HFFc6 (cell line): ENCODE results near the gene RBM39. TPM values are rescaled to one million over a fixed set of nuclear protein-coding genes. Genes with fewer than 3 reads are reported as not detected.
A peak's percentile ranks its signal among the peaks of the same experiment; 100 is the strongest.

Source experiments
- DNase-seq: peaks from one replicate; pipeline ENCODE4 v3.0.0-alpha.2; 2018
- H3K27ac Mint-ChIP-seq: 2 replicates; pipeline ENCODE4 v1.8.0; 2020; ENCODE audit warnings: mild to moderate bottlenecking, mixed read lengths
- H3K27me3 Mint-ChIP-seq: 2 replicates; pipeline ENCODE4 v1.8.0; 2021; ENCODE audit warnings: mild to moderate bottlenecking, moderate library complexity, mixed read lengths; ENCODE audit not compliant: insufficient read depth
- H3K36me3 Mint-ChIP-seq: 2 replicates; pipeline ENCODE4 v1.8.0; 2021; ENCODE audit warnings: low read depth, mixed read lengths
- H3K4me1 Mint-ChIP-seq: 2 replicates; pipeline ENCODE4 v1.8.0; 2020; ENCODE audit warnings: low read depth, mixed read lengths
- H3K4me3 Mint-ChIP-seq: 2 replicates; pipeline ENCODE4 v1.8.0; 2020; ENCODE audit warnings: mild to moderate bottlenecking, moderate library complexity, mixed read lengths
- H3K9me3 Mint-ChIP-seq: 2 replicates; pipeline ENCODE4 v1.8.0; 2020; ENCODE audit warnings: mild to moderate bottlenecking, mixed read lengths
- total RNA-seq, 6 experiments: library from RNA; stranded (reverse); fragmentation: NEBNext Ultra II Directional; extraction: Animal tissue kit (Norgen Biotek cat#: 25700); gene quantifications; 2 replicates in 1 of 6; 3 replicates in 5 of 6; pipeline ENCODE4 v1.2.3, GENCODE V29; 2021
- TF ChIP-seq, protein P1 (sequence below): fragments of 200-600 bp; sonication (generic); IDR thresholded peaks from 2 replicates; pipeline ENCODE4 v1.5.0; 2021; ENCODE audit warnings: antibody characterized with exemption, mild to moderate bottlenecking

RBM39 gene
- total RNA-seq, 6 experiments from 2014 or later = 162 to 198 (median 185) TPM

DNA sequence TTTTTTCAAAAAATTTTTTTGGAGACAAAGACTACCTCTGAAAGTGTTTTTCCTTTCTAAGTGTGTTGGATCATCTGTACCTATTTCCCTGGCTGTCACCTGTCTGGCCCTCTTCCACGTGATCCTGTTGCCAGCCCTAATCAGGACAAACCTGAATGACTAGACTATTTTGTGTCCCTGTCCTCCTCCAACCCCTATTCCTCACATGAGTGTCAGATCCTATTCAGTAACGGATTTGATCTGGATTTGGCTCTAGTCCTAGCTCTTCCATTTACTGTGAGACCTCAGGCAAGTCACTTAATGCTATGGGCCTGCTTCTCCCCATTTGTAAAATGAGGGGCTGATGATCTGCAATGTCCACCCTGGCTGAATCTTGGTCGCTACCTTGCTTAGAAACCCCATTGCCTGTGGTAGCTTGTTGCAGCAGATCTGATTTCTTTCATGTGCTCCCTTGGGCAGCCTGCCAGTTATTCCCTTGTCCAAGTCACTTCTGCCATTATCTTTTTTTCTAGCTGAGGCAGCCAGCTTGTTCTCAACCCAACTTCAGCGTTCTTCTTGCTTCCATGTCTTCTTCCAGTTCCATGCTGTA, 34.5 kb upstream of the RBM39 start:
- H3K9me3 Mint-ChIP-seq = peaks cover 2% of the 10 kb centered on the region; the same call in 1 of the 2 replicates
- peaks cover 24% of the 10 kb centered on the region for H3K36me3 Mint-ChIP-seq
- H3K4me1 Mint-ChIP-seq = peaks cover 39% of the 10 kb centered on the region
- H3K27me3 Mint-ChIP-seq = peaks cover 6% of the 10 kb centered on the region
- no peak overlapping the region for H3K4me3 Mint-ChIP-seq
- TF ChIP-seq, protein P1, sequence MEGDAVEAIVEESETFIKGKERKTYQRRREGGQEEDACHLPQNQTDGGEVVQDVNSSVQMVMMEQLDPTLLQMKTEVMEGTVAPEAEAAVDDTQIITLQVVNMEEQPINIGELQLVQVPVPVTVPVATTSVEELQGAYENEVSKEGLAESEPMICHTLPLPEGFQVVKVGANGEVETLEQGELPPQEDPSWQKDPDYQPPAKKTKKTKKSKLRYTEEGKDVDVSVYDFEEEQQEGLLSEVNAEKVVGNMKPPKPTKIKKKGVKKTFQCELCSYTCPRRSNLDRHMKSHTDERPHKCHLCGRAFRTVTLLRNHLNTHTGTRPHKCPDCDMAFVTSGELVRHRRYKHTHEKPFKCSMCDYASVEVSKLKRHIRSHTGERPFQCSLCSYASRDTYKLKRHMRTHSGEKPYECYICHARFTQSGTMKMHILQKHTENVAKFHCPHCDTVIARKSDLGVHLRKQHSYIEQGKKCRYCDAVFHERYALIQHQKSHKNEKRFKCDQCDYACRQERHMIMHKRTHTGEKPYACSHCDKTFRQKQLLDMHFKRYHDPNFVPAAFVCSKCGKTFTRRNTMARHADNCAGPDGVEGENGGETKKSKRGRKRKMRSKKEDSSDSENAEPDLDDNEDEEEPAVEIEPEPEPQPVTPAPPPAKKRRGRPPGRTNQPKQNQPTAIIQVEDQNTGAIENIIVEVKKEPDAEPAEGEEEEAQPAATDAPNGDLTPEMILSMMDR = no peak
- no peak for DNase-seq
- peak overlapping the region; percentile 10; the same call in 1 of the 2 replicates for H3K27ac Mint-ChIP-seq

- H3K4me3 Mint-ChIP-seq = peak overlapping the region; percentile 98; the same call in 1 of the 2 replicates
- no peak for DNase-seq
- TF ChIP-seq, protein P1 = no peak
- peaks cover 43% of the 10 kb centered on the region for H3K4me1 Mint-ChIP-seq
- peaks cover 7% of the 10 kb centered on the region for H3K27me3 Mint-ChIP-seq
- H3K36me3 Mint-ChIP-seq = peaks cover 24% of the 10 kb centered on the region
- H3K9me3 Mint-ChIP-seq = peaks cover 8% of the 10 kb centered on the region; the same call in 1 of the 2 replicates
- no peak overlapping the region for H3K27ac Mint-ChIP-seq
These were observed 32.3 kb upstream of the RBM39 start for GRCh38 chr20:35774391-35774790.

DNA sequence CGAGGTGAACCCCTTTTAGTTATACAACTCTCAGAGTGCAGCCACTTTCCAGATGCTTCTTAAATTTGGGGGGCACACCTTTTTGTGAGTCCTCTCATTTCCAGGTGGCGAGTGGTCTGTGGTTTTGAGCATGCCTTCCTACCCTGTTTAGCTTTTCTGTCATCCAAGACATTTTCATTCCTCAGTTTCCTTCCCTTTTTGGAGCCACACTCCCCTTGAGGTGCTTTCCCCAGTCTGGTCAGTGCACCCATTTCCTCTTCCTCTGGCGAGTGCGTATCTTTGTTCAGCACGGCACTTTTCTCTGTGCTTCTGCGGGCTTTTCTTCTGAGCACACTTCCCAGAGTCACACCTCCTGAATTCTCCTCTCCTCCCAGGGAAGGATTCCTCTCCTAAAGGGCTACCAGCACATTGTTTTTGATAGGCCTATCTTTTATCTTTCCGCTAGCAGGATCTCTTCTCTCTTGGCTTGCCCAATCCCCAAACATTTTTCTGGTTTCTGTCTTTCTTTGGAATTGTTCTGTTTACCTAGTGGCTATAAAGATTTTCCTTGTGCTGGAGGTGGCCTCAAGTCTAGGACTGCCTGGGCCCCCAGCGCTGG, 31.2 kb upstream of the RBM39 start:
- Mint-ChIP-seq H3K9me3 (peaks cover 8% of the 10 kb centered on the region; the same call in 1 of the 2 replicates), H3K27ac (peak overlapping the region; percentile 95), H3K36me3 (peaks cover 24% of the 10 kb centered on the region), H3K4me3 (peak overlapping the region; percentile 98), H3K27me3 (peaks cover 6% of the 10 kb centered on the region), H3K4me1 (peaks cover 54% of the 10 kb centered on the region)
- no peak for DNase-seq
- TF ChIP-seq, protein P1 = no peak; the same call in 1 of the 2 replicates

- peaks cover 24% of the 10 kb centered on the region for H3K36me3 Mint-ChIP-seq
- TF ChIP-seq, protein P1 = no peak
- peaks cover 60% of the 10 kb centered on the region for H3K4me1 Mint-ChIP-seq
- H3K27me3 Mint-ChIP-seq = peaks cover 6% of the 10 kb centered on the region
- H3K4me3 Mint-ChIP-seq = peak overlapping the region; percentile 98
- H3K9me3 Mint-ChIP-seq = peaks cover 8% of the 10 kb centered on the region; the same call in 1 of the 2 replicates
- DNase-seq = no peak
- H3K27ac Mint-ChIP-seq = peak overlapping the region; percentile 95
These were observed 30.6 kb upstream of the RBM39 start for GRCh38 chr20:35772563-35773058.

- H3K9me3 Mint-ChIP-seq = peaks cover 8% of the 10 kb centered on the region; the same call in 1 of the 2 replicates
- H3K27me3 Mint-ChIP-seq = peaks cover 6% of the 10 kb centered on the region
- peaks cover 22% of the 10 kb centered on the region for H3K36me3 Mint-ChIP-seq
- peak within 1 kb of the TSS; percentile 95 for H3K27ac Mint-ChIP-seq
- TF ChIP-seq, protein P1 = no peak
- DNase-seq = peak; percentile 95
- H3K4me3 Mint-ChIP-seq = peak within 1 kb of the TSS; percentile 98
- H3K4me1 Mint-ChIP-seq = peaks cover 57% of the 10 kb centered on the region
These were observed 29.9 kb upstream of the RBM39 start, which contains the start of gene PHF20 for GRCh38 chr20:35771689-35772562. Gene PHF20 (plus strand): TSS chr20:35772015. CDS start chr20:35801523, 29,508 bp downstream.
